Stimulated activated CD4-positive, alpha-beta T cell treated with anti-CD3 and anti-CD28 coated beads, Interleukin-4, amount 100 ng/mL, for 24 hours (primary cell): Measurements from ENCODE around the gene ADD3.

ENCODE experiments used
- DNase-seq: peaks from one replicate; pipeline ENCODE4 v3.0.0-alpha.2; 2020

The ADD3 gene

GRCh38 chr10:110069502-110069982 is 61.8 kb downstream of the ADD3 start:
- no peak for DNase-seq

GRCh38 chr10:110073896-110074295 is 66.1 kb downstream of the ADD3 start:
- no peak for DNase-seq

- no peak for DNase-seq
These were observed 66.5 kb downstream of the ADD3 start for GRCh38 chr10:110074298-110074697.

GRCh38 chr10:110074758-110075671 is 67.2 kb downstream of the ADD3 start:
- DNase-seq = no peak

- DNase-seq = no peak
These were observed 67.9 kb downstream of the ADD3 start for GRCh38 chr10:110075686-110076085.

- DNase-seq = no peak
These were observed 69.0 kb downstream of the ADD3 start for GRCh38 chr10:110076559-110077318.

- DNase-seq = peak; percentile 26
These were observed 69.8 kb downstream of the ADD3 start for GRCh38 chr10:110077436-110078130.

- DNase-seq = no peak
These were observed 70.5 kb downstream of the ADD3 start for GRCh38 chr10:110078317-110078716.

- no peak for DNase-seq
These were observed 74.1 kb downstream of the ADD3 start for GRCh38 chr10:110081911-110082310.

- no peak for DNase-seq
These were observed 76.1 kb downstream of the ADD3 start for GRCh38 chr10:110083884-110084283.

GRCh38 chr10:110087682-110088081 is 79.9 kb downstream of the ADD3 start:
- no peak for DNase-seq

GRCh38 chr10:110088367-110089104 is 80.8 kb downstream of the ADD3 start:
- no peak for DNase-seq

GRCh38 chr10:110091830-110092229 is 84.0 kb downstream of the ADD3 start:
- DNase-seq = no peak

- no peak for DNase-seq
These were observed 85.9 kb downstream of the ADD3 start for GRCh38 chr10:110093722-110094121.

- no peak for DNase-seq
These were observed 87.0 kb downstream of the ADD3 start for GRCh38 chr10:110094786-110095185.

GRCh38 chr10:110101464-110102144 is 93.8 kb downstream of the ADD3 start:
- no peak for DNase-seq

GRCh38 chr10:110103921-110104461 is 96.2 kb downstream of the ADD3 start:
- DNase-seq = no peak

- DNase-seq = no peak
These were observed 98.1 kb downstream of the ADD3 start for GRCh38 chr10:110105873-110106272.

GRCh38 chr10:110107430-110107829 is 99.6 kb downstream of the ADD3 start:
- no peak for DNase-seq

- no peak for DNase-seq
These were observed 100.1 kb downstream of the ADD3 start for GRCh38 chr10:110107887-110108286.

- no peak for DNase-seq
These were observed 101.7 kb downstream of the ADD3 start for GRCh38 chr10:110109511-110109910.

GRCh38 chr10:110110338-110110737 is 102.6 kb downstream of the ADD3 start:
- DNase-seq = no peak
